VCaP (cell line): Measurements from ENCODE around the gene ACER1.
A peak's percentile ranks its signal among the peaks of the same experiment; 100 is the strongest.

ENCODE experiments used
- H3K27ac ChIP-seq: fragments of 450-650 bp; 2 replicates; pipeline ENCODE4 v1.5.1; 2017
- CTCF ChIP-seq: fragments of 450-650 bp; conservative IDR thresholded peaks from 2 replicates; pipeline ENCODE4 v1.5.1; 2017; ENCODE audit warnings: mild to moderate bottlenecking, moderate library complexity

Gene ACER1

GRCh38 chr19:6268382-6268771 lies 65.0 kb downstream of the ACER1 start:
- no peak overlapping the region for H3K27ac ChIP-seq
- TF ChIP-seq CTCF, result no peak

GRCh38 chr19:6267552-6268381 lies 65.6 kb downstream of the ACER1 start:
- H3K27ac ChIP-seq, result no peak overlapping the region
- TF ChIP-seq CTCF, result no peak

GRCh38 chr19:6264803-6265202 lies 68.6 kb downstream of the ACER1 start:
- peak overlapping the region; percentile 41 for H3K27ac ChIP-seq
- no peak for TF ChIP-seq CTCF

GRCh38 chr19:6263735-6264444 lies 69.5 kb downstream of the ACER1 start:
- peak overlapping the region; percentile 41 for H3K27ac ChIP-seq
- TF ChIP-seq CTCF, result no peak

- H3K27ac ChIP-seq, result peak overlapping the region; percentile 41
Observed at GRCh38 chr19:6263306-6263705, 70.1 kb downstream of the ACER1 start.

GRCh38 chr19:6262519-6262918 lies 70.9 kb downstream of the ACER1 start:
- TF ChIP-seq CTCF, result no peak
- 0 out of 2 replicates have a peak overlapping the region, but pooled peaks have one; percentile 76 for H3K27ac ChIP-seq

More at GRCh38 chr19:6263306-6263705, 70.1 kb downstream of the ACER1 start:
- no peak for TF ChIP-seq CTCF

- no peak for TF ChIP-seq CTCF
- H3K27ac ChIP-seq, result peak overlapping the region; percentile 76; the same call in 1 of the 2 replicates
Observed at GRCh38 chr19:6261883-6262282, 71.5 kb downstream of the ACER1 start.
